Large intestine (tissue), 3 donors: ENCODE results near the gene KCNQ1. TPM values are rescaled to one million over a fixed set of nuclear protein-coding genes. Genes with fewer than 3 reads are reported as not detected.

Experiments
- DNase-seq, 2 donors: peaks; one replicate each; pipeline versions ENCODE4 v3.0.0 to v3.0.0-alpha.2; 2013
- H3K27ac ChIP-seq: one replicate; pipeline ENCODE4 v1.5.1; 2013; ENCODE audit warnings: low read length
- H3K27me3 ChIP-seq: 2 replicates; pipeline ENCODE4 v1.6.1; 2013; ENCODE audit warnings: low read length; ENCODE audit not compliant: control insufficient read depth, insufficient read depth
- H3K36me3 ChIP-seq: 2 replicates; pipeline ENCODE4 v1.6.1; 2013; ENCODE audit warnings: low read length; ENCODE audit not compliant: control insufficient read depth, insufficient read depth
- H3K4me1 ChIP-seq: one replicate; pipeline ENCODE4 v1.6.1; 2013; ENCODE audit warnings: low read length; ENCODE audit not compliant: control insufficient read depth, insufficient read depth
- H3K4me3 ChIP-seq: one replicate; pipeline ENCODE4 v1.5.1; 2013; ENCODE audit warnings: low read length
- H3K9me3 ChIP-seq: one replicate; pipeline ENCODE4 v1.6.1; 2013; ENCODE audit warnings: mild to moderate bottlenecking, low read depth, low read length, moderate library complexity; ENCODE audit not compliant: control insufficient read depth
- WGBS: methylation state at CpG from one replicate; pipeline ENCODE4 v1.1.5; 2013; ENCODE audit warnings: low lambda C conversion rate; ENCODE audit not compliant: insufficient coverage; 5-methylcytosine and 5-hydroxymethylcytosine counted together
- polyA plus RNA-seq: library from polyadenylated mRNA; unstranded; fragments of 120-200 nt; gene quantifications from one replicate; pipeline ENCODE4 v1.2.1, GENCODE V29; 2013

Gene KCNQ1
- polyA plus RNA-seq, 1 donor, result 19.5 TPM

GRCh38 chr11:2418693-2419360 lies 26.0 kb upstream of the KCNQ1 start:
- H3K9me3 ChIP-seq, result no peaks in the 10 kb centered on the region
- H3K36me3 ChIP-seq, result no peaks in the 10 kb centered on the region
- WGBS, result no CpG with 5 or more reads among the region's 21 CpGs
- H3K27me3 ChIP-seq, result no peaks in the 10 kb centered on the region
- no peak overlapping the region for H3K4me3 ChIP-seq
- H3K4me1 ChIP-seq, result peaks cover 7% of the 10 kb centered on the region
- DNase-seq, result no peak
- H3K27ac ChIP-seq, result no peak overlapping the region

- H3K9me3 ChIP-seq, result peaks cover 3% of the 10 kb centered on the region
- whole genome bisulfite sequencing, result no CpG with 5 or more reads among the region's 36 CpGs
- H3K4me1 ChIP-seq, result peaks cover 7% of the 10 kb centered on the region
- H3K27me3 ChIP-seq, result no peaks in the 10 kb centered on the region
- no peaks in the 10 kb centered on the region for H3K36me3 ChIP-seq
- peak in 1 of 2 donors; percentile 63 for DNase-seq
- no peak overlapping the region for H3K4me3 ChIP-seq
- no peak overlapping the region for H3K27ac ChIP-seq
These were observed 24.9 kb upstream of the KCNQ1 start for GRCh38 chr11:2419638-2420501.

GRCh38 chr11:2420502-2421225 lies 24.1 kb upstream of the KCNQ1 start:
- Histone ChIP-seq H3K36me3 (no peaks in the 10 kb centered on the region), H3K27me3 (no peaks in the 10 kb centered on the region), H3K4me3 (no peak overlapping the region), H3K27ac (no peak overlapping the region), H3K4me1 (peaks cover 7% of the 10 kb centered on the region), H3K9me3 (peaks cover 3% of the 10 kb centered on the region)
- no CpG with 5 or more reads among the region's 44 CpGs for WGBS
- DNase-seq, result peak; percentile 63 to 68

DNA sequence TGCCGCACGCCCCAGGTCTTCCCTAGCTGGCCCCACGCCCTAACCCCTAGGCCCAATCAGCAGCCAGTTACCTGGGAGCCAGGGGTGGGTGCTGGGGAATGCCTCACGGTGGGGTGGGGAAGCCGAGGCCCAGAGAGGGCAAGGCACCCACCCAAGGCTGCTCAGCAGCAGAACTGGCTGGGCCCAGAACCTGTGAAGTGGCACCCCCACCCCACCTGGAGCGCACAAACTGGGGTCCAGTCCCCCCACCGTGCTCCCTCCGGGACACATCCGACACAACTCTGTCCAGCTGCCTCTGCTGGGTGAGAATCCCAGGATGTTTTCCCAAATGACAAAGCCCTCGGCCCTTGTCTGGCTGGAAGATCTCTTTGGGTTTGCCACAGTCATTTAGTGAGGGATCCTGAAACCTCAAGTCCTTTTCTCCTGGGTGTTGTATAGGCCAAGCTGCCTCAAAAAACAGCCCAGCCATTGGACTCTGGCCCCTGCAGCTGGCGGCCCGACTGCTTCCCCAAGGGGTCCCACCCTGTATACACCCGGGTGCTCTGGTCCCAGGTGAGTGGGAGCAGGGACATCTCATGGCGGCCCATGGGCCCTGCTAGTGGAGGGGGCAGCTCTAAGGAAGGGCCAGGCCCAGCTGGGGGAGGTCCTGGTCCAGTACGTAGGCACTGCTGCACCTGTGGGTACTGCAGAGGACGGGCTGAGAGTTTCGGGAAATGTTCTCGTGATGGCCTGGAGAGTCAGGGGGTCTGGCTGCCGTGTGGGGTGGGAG lies 23.4 kb upstream of the KCNQ1 start:
- Histone ChIP-seq H3K9me3 (peaks cover 3% of the 10 kb centered on the region), H3K27me3 (no peaks in the 10 kb centered on the region), H3K4me3 (no peak overlapping the region), H3K27ac (no peak overlapping the region), H3K4me1 (peaks cover 7% of the 10 kb centered on the region), H3K36me3 (no peaks in the 10 kb centered on the region)
- WGBS, result no CpG with 5 or more reads among the region's 19 CpGs
- no peak for DNase-seq

- Histone ChIP-seq H3K27ac (no peak overlapping the region), H3K27me3 (no peaks in the 10 kb centered on the region), H3K4me3 (no peak overlapping the region), H3K9me3 (peaks cover 3% of the 10 kb centered on the region), H3K36me3 (no peaks in the 10 kb centered on the region), H3K4me1 (peaks cover 7% of the 10 kb centered on the region)
- DNase-seq, result no peak
- WGBS, result no CpG with 5 or more reads among the region's 17 CpGs
These were observed 22.8 kb upstream of the KCNQ1 start for GRCh38 chr11:2421996-2422395.

DNA sequence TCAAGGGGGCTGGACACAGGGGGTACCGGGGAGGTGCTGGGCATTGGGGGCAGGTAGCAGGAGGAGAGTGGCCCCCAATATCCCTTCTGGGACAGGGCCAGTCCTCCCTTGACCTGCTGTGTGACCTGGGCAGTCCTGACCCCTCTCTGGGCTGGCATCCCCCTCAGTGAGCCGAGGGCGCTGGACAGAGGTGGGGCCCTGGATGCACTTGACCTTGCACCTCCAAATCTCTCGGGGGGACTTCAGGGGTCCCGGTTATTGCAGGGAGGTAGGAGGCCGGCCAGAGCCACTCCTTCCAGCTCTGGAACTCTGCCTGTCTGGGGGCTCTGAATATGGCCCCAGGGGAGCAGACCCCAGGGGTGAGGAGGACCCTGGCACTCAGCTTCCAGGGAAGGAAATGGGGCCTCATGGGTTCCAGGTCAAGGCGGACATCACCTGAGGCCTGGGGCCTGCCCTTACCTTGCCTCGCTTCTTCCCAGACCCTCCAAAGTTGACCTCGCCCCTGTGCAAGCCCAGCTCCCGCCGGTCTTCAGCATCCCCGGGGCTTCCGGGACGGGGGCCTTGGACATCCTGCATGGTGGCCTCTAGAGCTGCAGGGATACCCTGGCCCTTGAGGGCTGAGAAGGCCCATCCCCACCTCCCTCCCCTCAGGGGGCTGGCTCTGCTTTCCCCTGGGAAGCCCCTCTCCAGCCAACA lies 22.2 kb upstream of the KCNQ1 start:
- WGBS, result no CpG with 5 or more reads among the region's 14 CpGs
- Histone ChIP-seq H3K9me3 (peaks cover 3% of the 10 kb centered on the region), H3K4me3 (no peak overlapping the region), H3K27me3 (no peaks in the 10 kb centered on the region), H3K27ac (no peak overlapping the region), H3K4me1 (peaks cover 7% of the 10 kb centered on the region), H3K36me3 (no peaks in the 10 kb centered on the region)
- no peak for DNase-seq

DNA sequence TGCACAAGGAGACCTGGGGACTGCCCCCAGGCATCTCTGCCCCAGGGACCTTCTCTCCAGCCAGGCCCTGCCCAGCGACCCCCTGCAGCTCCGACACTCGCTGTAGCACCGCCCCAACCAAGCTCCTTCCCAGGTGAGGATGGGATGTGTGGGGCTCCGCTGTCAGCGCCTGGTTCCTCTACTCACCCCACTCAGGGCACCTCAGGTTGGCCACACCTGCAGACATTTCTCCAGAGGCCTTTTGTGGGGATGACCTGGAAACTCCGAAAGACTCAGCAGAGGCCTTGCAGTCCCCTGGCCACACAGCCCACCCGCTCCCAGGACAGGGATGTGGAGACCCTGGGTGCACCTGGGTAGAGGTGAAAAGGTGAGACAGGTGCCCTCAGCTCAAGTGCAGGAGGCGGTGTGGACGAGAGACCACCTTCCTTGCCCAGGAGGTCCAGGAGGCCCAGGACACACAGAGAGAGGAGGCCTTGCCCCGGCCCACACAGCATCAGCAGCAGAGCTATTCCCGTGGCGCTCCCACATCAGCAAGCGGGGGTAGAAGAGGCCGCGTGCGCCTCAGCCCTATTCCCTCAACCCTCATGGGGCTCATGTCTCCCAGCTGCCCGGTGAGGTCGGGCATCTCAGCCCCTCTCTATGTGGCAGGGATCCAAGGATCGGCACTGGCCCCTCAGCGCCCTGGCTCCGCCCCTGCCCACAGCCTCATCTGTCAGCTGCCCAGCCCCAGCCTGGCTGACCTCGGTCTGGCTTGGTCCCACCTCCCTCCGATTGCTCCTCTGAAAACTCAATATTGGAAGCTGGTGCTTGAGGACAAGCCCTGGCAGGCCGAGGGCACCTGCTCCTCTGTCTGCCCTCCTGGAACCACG lies 21.4 kb upstream of the KCNQ1 start:
- Histone ChIP-seq H3K4me1 (peaks cover 7% of the 10 kb centered on the region), H3K27ac (no peak overlapping the region), H3K9me3 (peaks cover 3% of the 10 kb centered on the region), H3K36me3 (no peaks in the 10 kb centered on the region), H3K4me3 (no peak overlapping the region), H3K27me3 (no peaks in the 10 kb centered on the region)
- DNase-seq, result no peak
- WGBS, result no CpG with 5 or more reads among the region's 26 CpGs

- no peak overlapping the region for H3K4me3 ChIP-seq
- no peak for DNase-seq
- H3K9me3 ChIP-seq, result peaks cover 12% of the 10 kb centered on the region
- no CpG with 5 or more reads among the region's 28 CpGs for WGBS
- H3K27me3 ChIP-seq, result no peaks in the 10 kb centered on the region
- H3K27ac ChIP-seq, result no peak overlapping the region
- H3K36me3 ChIP-seq, result no peaks in the 10 kb centered on the region
- peaks cover 7% of the 10 kb centered on the region for H3K4me1 ChIP-seq
These were observed 19.9 kb upstream of the KCNQ1 start for GRCh38 chr11:2424811-2425495.

GRCh38 chr11:2425506-2425905 lies 19.3 kb upstream of the KCNQ1 start:
- Histone ChIP-seq H3K36me3 (no peaks in the 10 kb centered on the region), H3K4me1 (peaks cover 4% of the 10 kb centered on the region), H3K9me3 (peaks cover 14% of the 10 kb centered on the region), H3K4me3 (no peak overlapping the region), H3K27me3 (no peaks in the 10 kb centered on the region), H3K27ac (no peak overlapping the region)
- WGBS, result no CpG with 5 or more reads among the region's 8 CpGs
- no peak for DNase-seq
